Astrocyte (in vitro differentiated cells and primary cell): ENCODE data around the gene DNAJC12. TPM values are rescaled to one million over a fixed set of nuclear protein-coding genes. Genes with fewer than 3 reads are reported as not detected.
"Not testable (repeated sequence)": the region's sequence is repeated elsewhere in the genome, so short reads cannot be mapped to it uniquely, and the experiment has no call there.

ENCODE experiments used
- DNase-seq: peaks from one replicate; pipeline ENCODE4 v3.0.0-alpha.2; 2010; ENCODE audit warnings: low read depth
- FAIRE-seq: peaks from 2 replicates; lab custom pipeline; 2011; peaks lifted over from hg19 to GRCh38; lab: Jason Lieb, UNC
- H2AFZ ChIP-seq: 2 replicates; pipeline ENCODE4 v1.6.0; 2012; ENCODE audit warnings: low read depth, low read length, inconsistent platforms
- H3K27ac ChIP-seq: 2 replicates; pipeline ENCODE4 v1.5.1; 2011; ENCODE audit warnings: low read depth, low read length, inconsistent platforms
- H3K27me3 ChIP-seq: 2 replicates; pipeline ENCODE4 v1.6.0; 2011; ENCODE audit warnings: low read length, inconsistent platforms; ENCODE audit not compliant: insufficient read depth
- H3K36me3 ChIP-seq: 2 replicates; pipeline ENCODE4 v1.5.1; 2011; ENCODE audit warnings: low read length, inconsistent platforms; ENCODE audit not compliant: insufficient read depth
- H3K4me1 ChIP-seq: 2 replicates; pipeline ENCODE4 v1.5.1; 2011; ENCODE audit warnings: low read length, inconsistent platforms; ENCODE audit not compliant: insufficient read depth
- H3K4me2 ChIP-seq: 2 replicates; pipeline ENCODE4 v1.6.0; 2012; ENCODE audit warnings: low read length, inconsistent platforms
- H3K4me3 ChIP-seq: 2 replicates; pipeline ENCODE4 v1.5.1; 2011; ENCODE audit warnings: low read depth, mild to moderate bottlenecking, low read length, inconsistent platforms; ENCODE audit not compliant: insufficient read depth
- H3K79me2 ChIP-seq: 2 replicates; pipeline ENCODE4 v1.6.0; 2012; ENCODE audit warnings: mild to moderate bottlenecking, low read length, inconsistent platforms; ENCODE audit not compliant: insufficient read depth
- H3K9ac ChIP-seq: 2 replicates; pipeline ENCODE4 v1.6.0; 2012; ENCODE audit warnings: mild to moderate bottlenecking, low read length, inconsistent platforms
- H3K9me3 ChIP-seq: 2 replicates; pipeline ENCODE4 v1.5.1; 2012; ENCODE audit warnings: low read depth, mild to moderate bottlenecking, low read length, inconsistent platforms; ENCODE audit not compliant: insufficient read depth
- H4K20me1 ChIP-seq: 2 replicates; pipeline ENCODE4 v1.6.0; 2012; ENCODE audit warnings: low read length, inconsistent platforms; ENCODE audit not compliant: insufficient read depth
- H3K27ac Mint-ChIP-seq: one replicate; pipeline ENCODE4 v1.8.0; 2021; ENCODE audit warnings: mild to moderate bottlenecking, mixed read lengths; ENCODE audit not compliant: unreplicated experiment
- H3K27me3 Mint-ChIP-seq: one replicate; pipeline ENCODE4 v1.8.0; 2021; ENCODE audit warnings: low read depth, mixed read lengths; ENCODE audit not compliant: unreplicated experiment
- H3K36me3 Mint-ChIP-seq: one replicate; pipeline ENCODE4 v1.8.0; 2021; ENCODE audit warnings: low read depth, mixed read lengths; ENCODE audit not compliant: unreplicated experiment
- H3K4me1 Mint-ChIP-seq: one replicate; pipeline ENCODE4 v1.8.0; 2021; ENCODE audit warnings: low read depth, mixed read lengths; ENCODE audit not compliant: unreplicated experiment
- H3K4me3 Mint-ChIP-seq: one replicate; pipeline ENCODE4 v1.8.0; 2021; ENCODE audit warnings: mild to moderate bottlenecking, moderate library complexity, mixed read lengths; ENCODE audit not compliant: unreplicated experiment
- H3K9me3 Mint-ChIP-seq: one replicate; pipeline ENCODE4 v1.8.0; 2021; ENCODE audit warnings: mild to moderate bottlenecking, mixed read lengths; ENCODE audit not compliant: unreplicated experiment
- EZH2 ChIP-seq: IDR thresholded peaks from 2 replicates; pipeline ENCODE4 v1.6.1; 2012; ENCODE audit warnings: mild to moderate bottlenecking, low read length, inconsistent platforms; ENCODE audit not compliant: insufficient read depth
- total RNA-seq: library from RNA; stranded (reverse); gene quantifications from 2 replicates; pipeline ENCODE4 v1.2.1, GENCODE V29; 2021
- TF ChIP-seq, protein P1 (sequence below): IDR thresholded peaks from 2 replicates; pipeline ENCODE4 v1.5.1; 2011; ENCODE audit warnings: low read depth, mild to moderate bottlenecking, inconsistent platforms, low read length, moderate library complexity; ENCODE audit not compliant: insufficient read depth

DNAJC12 gene
- total RNA-seq, 1 donor from 2014 or later: 2.1 TPM

DNA sequence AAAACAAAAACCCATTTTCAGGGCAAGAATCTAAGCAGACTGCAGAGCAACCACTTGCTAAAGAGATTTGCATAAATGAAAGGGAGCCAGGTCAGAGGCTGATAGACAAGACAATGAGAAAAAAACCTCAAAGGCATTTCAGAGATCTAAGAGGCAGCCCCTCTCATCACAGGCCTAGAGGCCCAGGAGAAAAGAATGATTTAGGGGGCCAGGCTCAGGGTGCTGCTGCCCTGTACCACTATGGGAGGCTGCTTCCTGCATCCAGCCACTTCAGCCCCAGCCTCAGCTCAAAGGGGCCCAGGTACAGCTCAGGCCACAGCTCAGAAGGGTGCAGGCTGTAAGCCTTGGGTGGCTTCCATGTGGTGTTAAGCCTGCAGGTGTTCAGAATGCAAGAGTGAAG is 3.7 kb upstream of the DNAJC12 start:
- H3K4me3 Mint-ChIP-seq: no peak overlapping the region
- Histone ChIP-seq H3K27me3 (no peaks in the 10 kb centered on the region), H3K4me2 (no peak overlapping the region), H3K27ac (no peak overlapping the region), H3K36me3 (no peaks in the 10 kb centered on the region), H3K4me1 (no peaks in the 10 kb centered on the region), H3K4me3 (no peak overlapping the region), H3K9me3 (no peaks in the 10 kb centered on the region), H3K9ac (no peak overlapping the region), H4K20me1 (no peaks in the 10 kb centered on the region), H2AFZ (no peak overlapping the region), H3K79me2 (no peaks in the 10 kb centered on the region)
- no peaks in the 10 kb centered on the region for H3K4me1 Mint-ChIP-seq
- H3K9me3 Mint-ChIP-seq: peaks cover 6% of the 10 kb centered on the region
- no peaks in the 10 kb centered on the region for H3K27me3 Mint-ChIP-seq
- no peak for TF ChIP-seq EZH2
- TF ChIP-seq, protein P1, sequence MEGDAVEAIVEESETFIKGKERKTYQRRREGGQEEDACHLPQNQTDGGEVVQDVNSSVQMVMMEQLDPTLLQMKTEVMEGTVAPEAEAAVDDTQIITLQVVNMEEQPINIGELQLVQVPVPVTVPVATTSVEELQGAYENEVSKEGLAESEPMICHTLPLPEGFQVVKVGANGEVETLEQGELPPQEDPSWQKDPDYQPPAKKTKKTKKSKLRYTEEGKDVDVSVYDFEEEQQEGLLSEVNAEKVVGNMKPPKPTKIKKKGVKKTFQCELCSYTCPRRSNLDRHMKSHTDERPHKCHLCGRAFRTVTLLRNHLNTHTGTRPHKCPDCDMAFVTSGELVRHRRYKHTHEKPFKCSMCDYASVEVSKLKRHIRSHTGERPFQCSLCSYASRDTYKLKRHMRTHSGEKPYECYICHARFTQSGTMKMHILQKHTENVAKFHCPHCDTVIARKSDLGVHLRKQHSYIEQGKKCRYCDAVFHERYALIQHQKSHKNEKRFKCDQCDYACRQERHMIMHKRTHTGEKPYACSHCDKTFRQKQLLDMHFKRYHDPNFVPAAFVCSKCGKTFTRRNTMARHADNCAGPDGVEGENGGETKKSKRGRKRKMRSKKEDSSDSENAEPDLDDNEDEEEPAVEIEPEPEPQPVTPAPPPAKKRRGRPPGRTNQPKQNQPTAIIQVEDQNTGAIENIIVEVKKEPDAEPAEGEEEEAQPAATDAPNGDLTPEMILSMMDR: no peak
- no peaks in the 10 kb centered on the region for H3K36me3 Mint-ChIP-seq
- no peak overlapping the region for H3K27ac Mint-ChIP-seq
- DNase-seq: no peak
- no peak for FAIRE-seq

- H3K9me3 Mint-ChIP-seq: peaks cover 6% of the 10 kb centered on the region
- H3K27me3 Mint-ChIP-seq: no peaks in the 10 kb centered on the region
- TF ChIP-seq, protein P1: no peak
- TF ChIP-seq EZH2: no peak
- H3K9ac ChIP-seq: no peak overlapping the region
- no peaks in the 10 kb centered on the region for H3K9me3 ChIP-seq
- no peak overlapping the region for H3K4me2 ChIP-seq
- no peaks in the 10 kb centered on the region for H3K36me3 Mint-ChIP-seq
- no peaks in the 10 kb centered on the region for H4K20me1 ChIP-seq
- no peaks in the 10 kb centered on the region for H3K4me1 ChIP-seq
- FAIRE-seq: no peak
- H3K36me3 ChIP-seq: no peaks in the 10 kb centered on the region
- H3K27me3 ChIP-seq: no peaks in the 10 kb centered on the region
- no peak overlapping the region for H3K27ac Mint-ChIP-seq
- H3K4me3 Mint-ChIP-seq: no peak overlapping the region
- DNase-seq: peak; percentile 36
- H3K4me1 Mint-ChIP-seq: no peaks in the 10 kb centered on the region
- H3K27ac ChIP-seq: no peak overlapping the region
- no peak overlapping the region for H3K4me3 ChIP-seq
- H2AFZ ChIP-seq: no peak overlapping the region
- H3K79me2 ChIP-seq: no peaks in the 10 kb centered on the region
Measured at GRCh38 chr10:67839951-67840350, 2.0 kb upstream of the DNAJC12 start.

- H2AFZ ChIP-seq, H3K27me3 ChIP-seq, FAIRE-seq: not testable (repeated sequence)
Measured at GRCh38 chr10:67839511-67839910, 1.5 kb upstream of the DNAJC12 start.

More at GRCh38 chr10:67839511-67839910, 1.5 kb upstream of the DNAJC12 start:
- not testable (repeated sequence) for H3K27ac Mint-ChIP-seq, H3K4me3 Mint-ChIP-seq, H4K20me1 ChIP-seq, H3K9ac ChIP-seq, H3K4me1 ChIP-seq, H3K36me3 ChIP-seq, H3K27ac ChIP-seq, H3K27me3 Mint-ChIP-seq, DNase-seq, H3K79me2 ChIP-seq, H3K4me1 Mint-ChIP-seq, H3K9me3 ChIP-seq, H3K9me3 Mint-ChIP-seq, H3K36me3 Mint-ChIP-seq, H3K4me2 ChIP-seq, H3K4me3 ChIP-seq
